GM21717 (cell line): ENCODE data around the gene CHRM1.
"Not testable (repeated sequence)": the region's sequence is repeated elsewhere in the genome, so short reads cannot be mapped to it uniquely, and the experiment has no call there.

Experiments used
- ATAC-seq: cut with Tn5 transposase; IDR thresholded peaks from one replicate; pipeline ENCODE4 v1.9.1; 2021; ENCODE audit warnings: mild to moderate bottlenecking, moderate library complexity; ENCODE audit not compliant: unreplicated experiment

The CHRM1 gene

GRCh38 chr11:62921201-62921572, at the start of gene CHRM1:
TSS of gene CHRM1 (minus strand) at chr11:62921363. CDS start at chr11:62911100, 10,263 bp downstream.
- no peak for ATAC-seq

GRCh38 chr11:62965574-62965973, 44.4 kb upstream of the CHRM1 start:
- no peak for ATAC-seq

GRCh38 chr11:62962391-62962790, 41.2 kb upstream of the CHRM1 start:
- no peak for ATAC-seq

GRCh38 chr11:62961017-62961570, 39.9 kb upstream of the CHRM1 start:
- ATAC-seq = no peak

- ATAC-seq = no peak
These were observed 38.3 kb upstream of the CHRM1 start for GRCh38 chr11:62959422-62959980.

- ATAC-seq = no peak
These were observed 37.6 kb upstream of the CHRM1 start for GRCh38 chr11:62958547-62959421.

- no peak for ATAC-seq
These were observed 36.0 kb upstream of the CHRM1 start for GRCh38 chr11:62957147-62957546.

GRCh38 chr11:62954478-62954877, 33.3 kb upstream of the CHRM1 start:
- no peak for ATAC-seq

GRCh38 chr11:62953811-62954210, 32.6 kb upstream of the CHRM1 start:
- no peak for ATAC-seq

- ATAC-seq = no peak
These were observed 27.7 kb upstream of the CHRM1 start for GRCh38 chr11:62948765-62949320.

GRCh38 chr11:62945538-62945937, 24.4 kb upstream of the CHRM1 start:
- not testable (repeated sequence) for ATAC-seq

- not testable (repeated sequence) for ATAC-seq
These were observed 16.4 kb upstream of the CHRM1 start for GRCh38 chr11:62937528-62937927.

- ATAC-seq = no peak
These were observed 13.3 kb upstream of the CHRM1 start for GRCh38 chr11:62934496-62934785.

- ATAC-seq = no peak
These were observed 12.8 kb upstream of the CHRM1 start for GRCh38 chr11:62933750-62934495.

- no peak for ATAC-seq
These were observed 12.1 kb upstream of the CHRM1 start for GRCh38 chr11:62933285-62933684.

- no peak for ATAC-seq
These were observed 10.5 kb upstream of the CHRM1 start for GRCh38 chr11:62931499-62932278.

- no peak for ATAC-seq
These were observed 9.5 kb upstream of the CHRM1 start for GRCh38 chr11:62930666-62931065.

- ATAC-seq = no peak
These were observed 9.0 kb upstream of the CHRM1 start for GRCh38 chr11:62930157-62930556.

- no peak for ATAC-seq
These were observed 6.8 kb upstream of the CHRM1 start for GRCh38 chr11:62928011-62928410.

- ATAC-seq = no peak
These were observed 5.7 kb upstream of the CHRM1 start for GRCh38 chr11:62926680-62927455.
